DOHH2 (cell line): ENCODE results near the gene TXLNG.
"Not testable (repeated sequence)": the region's sequence is repeated elsewhere in the genome, so short reads cannot be mapped to it uniquely, and the experiment has no call there.

Experiments
- H3F3A ChIP-seq: fragments of 200-600 bp; sonication (generic), shearing (Covaris generic); 2 replicates; pipeline ENCODE4 v1.6.0; 2016; ENCODE audit warnings: antibody characterized with exemption, mild to moderate bottlenecking; ENCODE audit not compliant: control insufficient read depth, insufficient read depth
- H3K27ac ChIP-seq: fragments of 200-600 bp; sonication (generic); 2 replicates; pipeline ENCODE4 v1.5.1; 2014; ENCODE audit warnings: low read depth, mild to moderate bottlenecking, low read length, moderate library complexity
- H3K27me3 ChIP-seq: fragments of 200-600 bp; sonication (generic); 2 replicates; pipeline ENCODE4 v1.6.1; 2014; ENCODE audit warnings: mild to moderate bottlenecking, low read length, mixed read lengths; ENCODE audit not compliant: control insufficient read depth
- H3K36me3 ChIP-seq: fragments of 200-600 bp; sonication (generic); 2 replicates; pipeline ENCODE4 v1.6.1; 2014; ENCODE audit warnings: mild to moderate bottlenecking, low read length, moderate library complexity, mixed read lengths; ENCODE audit not compliant: control insufficient read depth
- H3K4me1 ChIP-seq: fragments of 200-600 bp; sonication (generic); 2 replicates; pipeline ENCODE4 v1.6.1; 2014; ENCODE audit warnings: mild to moderate bottlenecking, low read length, mixed read lengths; ENCODE audit not compliant: control insufficient read depth
- H3K4me2 ChIP-seq: fragments of 200-600 bp; sonication (generic); 2 replicates; pipeline ENCODE4 v1.6.0; 2014; ENCODE audit warnings: mild to moderate bottlenecking, low read length, moderate library complexity
- H3K4me3 ChIP-seq: fragments of 200-600 bp; sonication (generic); 2 replicates; pipeline ENCODE4 v1.5.1; 2014; ENCODE audit warnings: mild to moderate bottlenecking, low read length, mixed read lengths
- H3K79me2 ChIP-seq: fragments of 200-600 bp; sonication (generic); 2 replicates; pipeline ENCODE4 v1.6.1; 2014; ENCODE audit warnings: mild to moderate bottlenecking, low read length, mixed read lengths; ENCODE audit not compliant: control insufficient read depth
- H3K9me2 ChIP-seq: fragments of 200-600 bp; sonication (generic); replicated peaks from 2 replicates; pipeline ENCODE4 v1.6.1; 2014; ENCODE audit warnings: mild to moderate bottlenecking, low read length, mixed read lengths; ENCODE audit not compliant: control insufficient read depth
- H3K9me3 ChIP-seq: fragments of 200-600 bp; sonication (generic); 2 replicates; pipeline ENCODE4 v1.6.1; 2014; ENCODE audit warnings: antibody characterized with exemption, low read length, mixed read lengths; ENCODE audit not compliant: control insufficient read depth, insufficient read depth
- H4K20me1 ChIP-seq: fragments of 200-600 bp; sonication (generic); 2 replicates; pipeline ENCODE4 v1.6.0; 2014; ENCODE audit warnings: low read depth, mild to moderate bottlenecking, antibody characterized with exemption, low read length, moderate library complexity; ENCODE audit not compliant: control insufficient read depth, insufficient read depth
- CTCF ChIP-seq: fragments of 200-600 bp; sonication (generic); IDR thresholded peaks from one replicate; pipeline ENCODE4 v1.5.1; 2014; ENCODE audit warnings: antibody characterized with exemption, mild to moderate bottlenecking, low read depth, low read length; ENCODE audit not compliant: poor library complexity, severe bottlenecking
- EZH2phosphoT487 ChIP-seq: fragments of 200-600 bp; sonication (generic); IDR thresholded peaks from 2 replicates; pipeline ENCODE4 v1.6.1; 2017; ENCODE audit warnings: borderline replicate concordance, mild to moderate bottlenecking, antibody characterized with exemption, low read length, moderate library complexity, mixed read lengths

Gene TXLNG

GRCh38 chrX:16778545-16778944 is 7.7 kb upstream of the TXLNG start:
- no peak overlapping the region for H3K4me2 ChIP-seq
- no peaks in the 10 kb centered on the region for H3K79me2 ChIP-seq
- H3K27me3 ChIP-seq = no peaks in the 10 kb centered on the region
- no peaks in the 10 kb centered on the region for H3K36me3 ChIP-seq
- H3K9me2 ChIP-seq = no peaks in the 10 kb centered on the region
- no peaks in the 10 kb centered on the region for H3F3A ChIP-seq
- H3K4me1 ChIP-seq = no peaks in the 10 kb centered on the region; the same call in 1 of the 2 replicates
- TF ChIP-seq EZH2phosphoT487 (no peak), CTCF (no peak)
- no peak overlapping the region for H3K4me3 ChIP-seq
- H3K9me3 ChIP-seq = no peaks in the 10 kb centered on the region
- no peaks in the 10 kb centered on the region for H4K20me1 ChIP-seq
- H3K27ac ChIP-seq = no peak overlapping the region

- Histone ChIP-seq H3K27me3 (no peaks in the 10 kb centered on the region), H3K9me2 (no peaks in the 10 kb centered on the region), H3K4me3 (no peak overlapping the region), H3F3A (no peaks in the 10 kb centered on the region), H4K20me1 (no peaks in the 10 kb centered on the region), H3K79me2 (no peaks in the 10 kb centered on the region), H3K27ac (no peak overlapping the region), H3K9me3 (no peaks in the 10 kb centered on the region), H3K4me1 (no peaks in the 10 kb centered on the region; the same call in 1 of the 2 replicates), H3K4me2 (no peak overlapping the region), H3K36me3 (no peaks in the 10 kb centered on the region)
- no peak for TF ChIP-seq EZH2phosphoT487
- no peak for TF ChIP-seq CTCF
Measured at GRCh38 chrX:16778993-16779392, 7.3 kb upstream of the TXLNG start.

GRCh38 chrX:16779815-16780214 is 6.5 kb upstream of the TXLNG start:
- H3K27me3 ChIP-seq, H4K20me1 ChIP-seq, H3K4me1 ChIP-seq, H3K36me3 ChIP-seq, H3K4me3 ChIP-seq, H3K4me2 ChIP-seq, H3K27ac ChIP-seq, H3K9me2 ChIP-seq, H3F3A ChIP-seq, H3K9me3 ChIP-seq, H3K79me2 ChIP-seq: not testable (repeated sequence)

- no peaks in the 10 kb centered on the region for H3K9me2 ChIP-seq
- no peak overlapping the region for H3K4me2 ChIP-seq
- peaks cover 8% of the 10 kb centered on the region for H3K36me3 ChIP-seq
- H3K4me1 ChIP-seq = peaks cover 8% of the 10 kb centered on the region
- H3F3A ChIP-seq = no peaks in the 10 kb centered on the region
- H4K20me1 ChIP-seq = 0 out of 2 replicates have a peak, but pooled peaks cover 5% of the 10 kb centered on the region
- no peak overlapping the region for H3K4me3 ChIP-seq
- TF ChIP-seq EZH2phosphoT487 = no peak
- TF ChIP-seq CTCF = no peak
- H3K9me3 ChIP-seq = no peaks in the 10 kb centered on the region
- no peaks in the 10 kb centered on the region for H3K27me3 ChIP-seq
- no peak overlapping the region for H3K27ac ChIP-seq
- H3K79me2 ChIP-seq = peaks cover 22% of the 10 kb centered on the region
Measured at GRCh38 chrX:16783452-16783851, 2.8 kb upstream of the TXLNG start.

GRCh38 chrX:16784440-16784839 is 1.8 kb upstream of the TXLNG start:
- H4K20me1 ChIP-seq, H3K27ac ChIP-seq, H3K4me3 ChIP-seq, H3F3A ChIP-seq, H3K9me3 ChIP-seq, H3K9me2 ChIP-seq, H3K27me3 ChIP-seq, H3K4me2 ChIP-seq: not testable (repeated sequence)
- Histone ChIP-seq H3K4me1 (peaks cover 16% of the 10 kb centered on the region), H3K79me2 (peaks cover 32% of the 10 kb centered on the region), H3K36me3 (peaks cover 14% of the 10 kb centered on the region)
